GM21825 (cell line): Measurements from ENCODE around the gene PELI3.
"Not testable (repeated sequence)": the region's sequence is repeated elsewhere in the genome, so short reads cannot be mapped to it uniquely, and the experiment has no call there.

Experiments
- ATAC-seq: cut with Tn5 transposase; IDR thresholded peaks from one replicate; pipeline ENCODE4 v1.9.1; 2021; ENCODE audit warnings: mild to moderate bottlenecking, moderate library complexity; ENCODE audit not compliant: unreplicated experiment

Gene PELI3, protein sequence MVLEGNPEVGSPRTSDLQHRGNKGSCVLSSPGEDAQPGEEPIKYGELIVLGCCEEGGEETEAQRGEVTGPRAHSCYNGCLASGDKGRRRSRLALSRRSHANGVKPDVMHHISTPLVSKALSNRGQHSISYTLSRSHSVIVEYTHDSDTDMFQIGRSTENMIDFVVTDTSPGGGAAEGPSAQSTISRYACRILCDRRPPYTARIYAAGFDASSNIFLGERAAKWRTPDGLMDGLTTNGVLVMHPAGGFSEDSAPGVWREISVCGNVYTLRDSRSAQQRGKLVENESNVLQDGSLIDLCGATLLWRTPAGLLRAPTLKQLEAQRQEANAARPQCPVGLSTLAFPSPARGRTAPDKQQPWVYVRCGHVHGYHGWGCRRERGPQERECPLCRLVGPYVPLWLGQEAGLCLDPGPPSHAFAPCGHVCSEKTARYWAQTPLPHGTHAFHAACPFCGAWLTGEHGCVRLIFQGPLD

DNA sequence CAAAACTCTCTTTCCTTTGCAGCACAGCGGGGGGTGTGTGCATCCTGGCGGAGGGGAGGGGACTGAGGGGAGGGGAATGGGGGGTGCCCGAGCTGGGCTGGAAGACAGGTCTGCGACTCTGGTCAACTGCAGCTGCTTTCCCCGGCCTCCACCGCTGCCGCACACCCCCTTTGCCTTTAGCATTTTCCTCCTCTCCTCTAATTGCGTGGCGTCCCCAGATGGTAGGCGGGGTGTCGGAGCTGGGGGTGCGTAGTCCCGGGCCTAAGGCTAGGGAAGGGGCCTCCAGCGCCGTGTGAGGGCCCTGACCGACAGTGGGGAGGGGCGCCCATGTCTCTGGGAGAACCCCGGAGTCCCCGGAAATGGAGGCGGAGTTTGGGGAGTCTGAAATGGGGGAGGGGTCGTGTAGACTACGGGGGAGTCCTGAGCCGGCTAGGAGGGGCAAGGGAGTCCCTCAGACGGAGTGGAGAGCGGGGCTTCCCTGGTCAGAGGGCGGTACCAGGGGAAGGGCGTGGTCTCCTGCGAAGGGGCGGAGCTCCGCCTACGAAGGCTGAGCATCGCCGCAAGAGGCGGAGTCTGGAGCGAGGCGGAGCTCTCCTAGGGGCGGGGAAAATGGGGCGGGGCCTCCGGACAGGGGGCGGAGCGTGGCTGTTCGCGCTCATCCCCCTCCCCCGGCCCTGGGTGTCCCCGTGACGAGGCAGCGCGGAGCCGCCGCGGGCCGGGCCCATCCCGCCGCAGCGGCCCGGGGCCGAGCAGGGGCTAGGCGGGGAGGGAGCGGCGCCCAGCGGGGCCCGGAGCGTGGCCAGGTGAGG is at the start of gene PELI3:
PELI3 (plus strand) TSS at position 681 of the 809 bp plus-strand sequence. CDS start 1,224 bp downstream, outside the sequence.
- ATAC-seq = peak; percentile 83

DNA sequence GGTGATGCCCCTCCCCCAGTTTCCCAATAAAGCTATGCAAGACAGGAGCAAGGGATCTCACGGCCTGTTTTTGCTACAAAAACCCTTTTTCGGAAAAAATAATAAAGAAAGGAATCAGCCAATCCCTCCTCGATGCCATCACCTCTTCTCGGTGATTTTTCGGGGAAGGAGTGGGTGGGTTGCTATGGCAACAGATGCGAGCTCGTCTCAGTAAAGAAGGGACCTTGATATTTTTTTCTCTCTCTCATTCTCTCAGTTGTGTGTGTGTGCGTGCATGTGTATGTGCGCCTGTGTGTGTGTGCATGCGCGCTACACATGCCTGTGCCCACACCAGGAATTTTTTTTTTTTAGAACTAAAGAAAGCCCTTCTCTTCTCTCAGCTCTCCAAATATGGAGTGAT is 49.7 kb upstream of the PELI3 start:
- no peak for ATAC-seq

DNA sequence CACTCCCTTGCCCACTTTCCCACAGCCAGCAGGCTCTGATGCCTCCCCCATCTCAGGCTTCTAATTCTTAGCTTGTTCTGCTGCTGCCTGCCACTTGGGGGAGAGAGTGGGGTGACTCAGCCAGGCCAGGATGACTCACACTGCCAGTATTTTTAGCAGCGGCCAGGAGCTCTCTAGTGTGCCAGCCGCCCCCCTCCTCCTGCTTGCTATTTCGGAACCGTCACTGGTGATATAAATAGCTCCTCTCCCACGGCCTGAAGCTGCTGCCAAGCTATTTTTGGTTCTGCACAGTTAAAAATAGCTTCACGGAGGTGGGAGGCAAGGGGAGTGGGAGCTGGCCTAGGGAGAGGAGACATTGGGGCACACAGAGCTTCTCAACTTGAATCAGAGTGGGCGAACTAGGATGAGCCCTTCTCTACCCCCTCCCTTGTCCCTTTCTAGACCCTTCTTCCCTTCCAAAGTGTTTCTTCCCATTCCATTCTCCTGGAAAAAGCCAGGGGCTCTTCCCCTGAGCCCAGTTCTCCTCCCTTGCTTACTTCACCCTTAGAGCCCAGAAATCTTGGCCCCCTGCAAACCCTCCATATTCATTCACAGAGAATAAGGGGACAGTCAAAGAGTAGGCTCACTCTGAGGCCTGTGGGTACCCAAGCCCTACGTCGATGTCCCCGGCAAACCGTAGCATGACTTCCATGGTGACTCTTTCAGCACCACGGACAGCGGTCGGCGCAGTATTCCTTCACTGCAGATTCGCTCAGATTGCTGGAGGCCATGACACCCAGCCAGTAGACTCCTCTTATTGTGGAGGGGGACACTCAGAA is 48.3 kb upstream of the PELI3 start:
- no peak for ATAC-seq

DNA sequence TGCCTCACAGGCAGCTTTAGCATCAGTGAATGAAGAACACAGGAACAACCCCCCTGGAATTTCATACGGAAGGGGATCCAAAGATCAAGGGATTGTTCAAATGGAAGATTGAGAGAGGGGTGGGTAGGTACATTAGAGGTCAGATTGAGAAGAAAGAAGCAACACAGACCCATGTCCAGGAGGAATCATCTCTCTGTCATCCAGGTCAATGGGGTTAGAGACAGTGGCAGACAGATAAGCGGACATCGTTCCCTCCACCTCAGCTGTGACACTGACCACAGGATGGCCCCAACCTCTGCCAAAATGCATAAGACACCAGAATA is 47.8 kb upstream of the PELI3 start:
- ATAC-seq = no peak

DNA sequence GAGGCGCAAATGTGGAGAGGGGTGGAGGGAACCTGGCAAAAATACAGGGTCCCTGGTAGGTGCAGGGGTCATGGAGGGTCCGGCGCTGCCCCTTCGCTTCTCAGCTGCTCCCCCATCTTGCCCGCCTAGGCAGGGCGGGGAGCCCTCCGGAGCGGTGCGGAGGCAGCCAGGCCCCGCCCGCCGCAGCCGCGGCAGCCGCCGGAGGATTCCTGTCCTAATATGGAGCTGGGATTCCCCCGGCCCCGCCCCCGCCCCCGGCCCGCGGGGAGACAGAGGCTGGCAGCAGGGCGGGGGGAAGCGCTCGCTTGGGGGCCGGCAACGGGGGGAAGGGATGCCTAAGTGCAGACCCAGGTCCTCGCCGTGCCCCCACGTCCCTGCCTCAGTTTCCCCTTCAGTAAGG is 46.9 kb upstream of the PELI3 start:
- ATAC-seq = no peak

- ATAC-seq = no peak
Observed at GRCh38 chr11:66420671-66421476, 45.8 kb upstream of the PELI3 start, which contains the start of gene NPAS4. TSS of gene NPAS4 (plus strand) at chr11:66421035. CDS start at chr11:66421180, 145 bp downstream.

DNA sequence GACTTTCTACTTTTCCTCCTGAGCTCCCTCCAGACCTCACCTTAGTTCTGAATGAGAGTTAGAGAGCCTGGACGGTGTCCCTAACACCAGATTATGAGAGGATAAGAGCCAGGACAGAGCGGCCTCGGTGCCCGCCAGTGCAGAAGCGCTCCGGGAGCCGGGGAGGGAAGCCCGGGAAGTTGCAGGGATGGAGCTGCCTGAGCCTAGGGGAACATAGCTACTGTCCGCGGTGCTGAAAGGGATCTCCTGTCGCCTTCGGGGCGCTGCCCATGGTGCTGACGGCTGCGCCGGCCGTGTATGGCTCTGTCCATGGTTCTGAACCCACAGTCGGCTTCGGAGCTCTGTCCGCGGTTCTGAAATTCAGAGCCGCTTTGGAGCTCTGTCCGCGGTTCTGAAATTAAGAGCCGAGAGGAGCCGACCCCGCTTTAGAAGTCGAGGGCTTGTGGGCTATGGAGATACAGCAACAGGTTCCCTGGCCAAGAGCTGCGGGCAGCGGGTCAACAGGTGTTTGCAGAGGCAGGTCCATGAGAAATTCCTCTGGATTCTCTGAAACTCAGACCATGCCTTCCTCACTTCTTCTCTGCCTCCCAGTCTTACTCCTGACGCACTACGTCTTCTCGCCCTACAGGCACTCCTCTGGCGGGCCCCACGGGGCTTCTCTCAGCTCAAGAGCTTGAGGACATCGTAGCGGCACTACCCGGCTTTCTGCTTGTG is 45.1 kb upstream of the PELI3 start:
- no peak for ATAC-seq

- no peak for ATAC-seq
Observed at GRCh38 chr11:66426314-66426713, 40.4 kb upstream of the PELI3 start.

DNA sequence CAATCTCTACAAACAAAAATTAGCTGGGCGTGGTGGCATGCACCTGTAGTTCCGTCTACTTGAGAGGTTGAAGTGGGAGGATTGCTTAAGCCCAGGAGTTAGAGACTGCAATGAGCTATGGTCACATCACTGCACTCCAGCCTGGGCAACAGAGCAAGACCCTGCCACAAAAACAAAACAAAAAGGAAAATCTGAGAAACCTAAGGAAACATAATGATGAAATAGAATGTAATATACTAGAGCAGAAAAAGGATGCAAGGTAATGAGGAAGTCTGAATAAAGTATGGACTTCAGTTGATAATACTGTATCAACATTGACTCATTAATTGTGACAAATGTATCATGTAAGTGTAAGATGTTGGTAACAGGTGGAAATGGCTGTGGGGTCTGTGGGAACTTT is 37.8 kb upstream of the PELI3 start:
- ATAC-seq = no peak

GRCh38 chr11:66429983-66430602 is 36.6 kb upstream of the PELI3 start:
- ATAC-seq = no peak

GRCh38 chr11:66431287-66431686 is 35.4 kb upstream of the PELI3 start:
- not testable (repeated sequence) for ATAC-seq

DNA sequence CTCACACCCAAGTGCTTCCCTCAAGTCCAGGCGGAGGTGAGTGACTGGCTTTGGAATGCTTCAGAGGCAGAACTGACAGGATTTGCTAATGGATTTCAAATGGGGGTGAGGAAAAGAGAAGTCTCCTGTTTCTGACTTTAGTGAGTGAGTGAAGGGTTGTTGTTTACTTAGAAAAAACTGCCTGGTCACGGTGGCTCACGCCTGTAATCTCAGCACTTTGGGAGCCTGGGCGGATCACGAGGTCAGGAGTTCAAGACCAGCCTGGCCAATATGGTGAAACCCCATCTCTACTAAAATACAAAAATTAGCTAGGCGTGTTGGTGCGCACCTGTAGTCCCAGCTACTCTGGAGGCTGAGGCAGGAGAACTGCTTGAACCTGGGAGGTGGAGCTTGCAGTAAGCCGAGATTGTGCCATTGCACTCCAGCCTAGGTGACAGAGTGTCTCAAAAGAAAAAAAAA is 34.8 kb upstream of the PELI3 start:
- not testable (repeated sequence) for ATAC-seq

GRCh38 chr11:66432597-66432996 is 34.1 kb upstream of the PELI3 start:
- ATAC-seq = no peak

GRCh38 chr11:66437979-66438503 is 28.7 kb upstream of the PELI3 start:
- no peak for ATAC-seq

DNA sequence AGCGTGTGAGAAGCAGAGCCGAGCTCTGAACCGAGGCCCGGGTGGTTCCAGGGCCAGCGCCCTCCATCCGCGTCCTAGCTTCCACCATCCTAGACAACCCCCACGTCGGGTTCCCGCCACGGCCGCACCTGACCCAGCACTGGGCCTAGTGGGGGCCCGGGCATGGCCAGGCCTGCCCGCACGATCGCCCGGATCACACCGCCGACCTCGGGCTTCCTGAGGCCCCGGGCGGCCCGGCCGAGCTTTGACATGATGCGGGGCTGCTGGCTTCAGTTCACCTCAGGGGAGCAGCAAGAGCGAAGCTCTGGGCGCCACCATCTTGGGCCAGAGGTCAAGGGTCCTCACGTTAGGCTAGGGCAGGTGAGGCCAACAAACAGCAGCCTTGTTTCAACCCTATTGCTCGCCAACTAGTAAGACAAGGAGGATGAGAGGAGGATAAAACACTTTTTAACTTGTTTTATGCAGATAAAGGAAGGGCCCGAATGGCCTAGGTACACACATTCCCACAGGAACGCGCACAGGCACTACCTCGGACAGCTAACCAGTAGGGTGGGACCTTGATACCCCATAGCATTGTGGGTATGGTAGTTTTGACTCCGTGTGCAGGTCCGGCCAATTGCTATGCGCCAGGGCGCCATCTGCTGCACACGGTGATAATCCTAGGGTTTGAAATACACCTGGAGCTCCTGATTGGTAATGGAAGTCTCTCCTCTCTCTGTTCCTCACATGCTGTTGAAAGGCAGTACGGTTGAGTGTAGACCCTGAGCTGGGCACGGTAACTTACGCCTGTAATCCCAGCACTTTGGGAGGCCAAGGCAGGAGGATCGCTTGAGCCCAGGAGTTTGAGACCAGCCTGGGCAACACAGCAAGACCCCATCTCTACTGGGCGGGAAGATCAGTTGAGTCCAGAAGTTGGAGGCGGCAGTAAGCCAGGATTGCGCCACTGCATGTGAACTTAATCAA is 27.9 kb upstream of the PELI3 start, which contains the start of gene MRPL11:
MRPL11 (minus strand) TSS at position 345 of the 963 bp plus-strand sequence; CDS start at position 251, 94 bp downstream.
- peak; percentile 91 for ATAC-seq

DNA sequence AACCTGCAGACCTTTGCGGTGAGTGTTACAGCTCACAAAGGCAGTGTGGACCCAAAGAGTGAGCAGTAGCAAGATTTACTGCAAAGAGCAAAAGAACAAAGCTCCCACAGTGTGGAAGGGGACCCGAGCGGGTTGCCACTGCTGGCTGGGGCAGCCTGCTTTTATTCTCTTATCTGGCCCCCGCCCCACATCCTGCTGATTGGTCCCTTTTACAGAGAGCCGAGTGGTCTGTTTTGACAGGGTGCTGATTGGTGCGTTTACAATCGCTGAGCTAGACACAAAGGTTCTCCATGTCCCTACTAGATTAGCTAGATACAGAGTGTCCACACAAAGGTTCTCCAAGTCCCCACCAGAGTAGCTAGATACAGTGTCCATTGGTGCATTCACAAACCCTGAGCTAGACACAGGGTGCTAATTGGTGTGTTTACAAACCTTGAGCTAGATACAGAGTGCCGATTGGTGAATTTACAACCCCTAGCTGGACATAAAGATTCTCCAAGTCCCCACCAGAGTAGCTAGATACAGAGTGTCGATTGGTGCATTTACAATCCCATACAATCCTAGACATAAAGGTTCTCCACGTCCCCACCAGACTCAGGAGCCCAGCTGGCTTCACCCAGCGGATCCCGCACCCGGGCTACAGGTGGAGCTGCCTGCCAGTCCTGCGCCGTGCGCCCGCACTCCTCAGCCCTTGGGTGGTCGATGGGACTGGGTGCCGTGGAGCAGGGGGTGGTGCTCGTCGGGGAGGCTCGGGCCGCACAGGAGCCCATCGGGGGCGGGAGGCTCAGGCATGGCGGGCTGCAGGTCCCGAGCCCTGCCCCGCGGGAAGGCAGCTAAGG is 26.4 kb upstream of the PELI3 start:
- not testable (repeated sequence) for ATAC-seq

DNA sequence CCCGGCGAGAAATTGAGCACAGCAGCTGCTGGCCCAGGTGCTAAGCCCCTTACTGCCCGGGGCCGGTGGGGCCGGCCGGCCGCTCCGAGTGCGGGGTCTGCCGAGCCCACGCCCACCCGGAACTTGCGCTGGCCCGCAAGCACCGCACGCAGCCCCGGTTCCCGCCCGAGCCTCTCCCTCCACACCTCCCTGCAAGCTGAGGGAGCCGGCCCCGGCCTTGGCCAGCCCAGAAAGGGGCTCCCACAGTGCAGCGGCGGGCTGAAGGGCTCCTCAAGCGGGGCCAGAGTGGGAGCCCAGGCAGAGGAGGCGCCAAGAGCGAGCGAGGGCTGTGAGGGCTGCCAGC is 25.8 kb upstream of the PELI3 start:
- ATAC-seq = not testable (repeated sequence)
